Type B pancreatic cell (in vitro differentiated cells): ENCODE measurements around the gene NUSAP1. TPM values are rescaled to one million over a fixed set of nuclear protein-coding genes. Genes with fewer than 3 reads are reported as not detected.
"Not testable (repeated sequence)": the region's sequence is repeated elsewhere in the genome, so short reads cannot be mapped to it uniquely, and the experiment has no call there.

Experiments used
- DNase-seq: peaks from one replicate; pipeline ENCODE4 v3.0.0; 2021; ENCODE audit warnings: mixed read lengths; ENCODE audit not compliant: unreplicated experiment; ENCODE audit errors: extremely low spot score
- H3K27ac Mint-ChIP-seq: 2 replicates; pipeline ENCODE4 v1.8.0; 2021; ENCODE audit warnings: mild to moderate bottlenecking, mixed read lengths
- H3K27me3 Mint-ChIP-seq: 2 replicates; pipeline ENCODE4 v1.8.0; 2021; ENCODE audit warnings: mixed read lengths
- H3K36me3 Mint-ChIP-seq: 2 replicates; pipeline ENCODE4 v1.8.0; 2021; ENCODE audit warnings: mixed read lengths
- H3K4me1 Mint-ChIP-seq: one replicate; pipeline ENCODE4 v1.8.0; 2021; ENCODE audit warnings: mixed read lengths; ENCODE audit not compliant: unreplicated experiment
- H3K4me3 Mint-ChIP-seq: 2 replicates; pipeline ENCODE4 v1.8.0; 2021; ENCODE audit warnings: mild to moderate bottlenecking, mixed read lengths
- H3K9me3 Mint-ChIP-seq: 2 replicates; pipeline ENCODE4 v1.8.0; 2021; ENCODE audit warnings: mixed read lengths
- CTCF ChIP-seq: fragments of 200-600 bp; sonication (generic); conservative IDR thresholded peaks from 2 replicates; pipeline ENCODE4 v1.5.0; 2021; ENCODE audit warnings: antibody characterized with exemption, mild to moderate bottlenecking
- long read RNA-seq: library from polyadenylated mRNA; unstranded; transcript quantifications from one replicate; pipeline ENCODE4 v2.0.0, GENCODE V29; 2020
- total RNA-seq: library from RNA; stranded (reverse); gene quantifications from 2 replicates; pipeline ENCODE4 v1.2.1, GENCODE V29; 2021; ENCODE audit warnings: low replicate concordance

Gene NUSAP1, protein sequence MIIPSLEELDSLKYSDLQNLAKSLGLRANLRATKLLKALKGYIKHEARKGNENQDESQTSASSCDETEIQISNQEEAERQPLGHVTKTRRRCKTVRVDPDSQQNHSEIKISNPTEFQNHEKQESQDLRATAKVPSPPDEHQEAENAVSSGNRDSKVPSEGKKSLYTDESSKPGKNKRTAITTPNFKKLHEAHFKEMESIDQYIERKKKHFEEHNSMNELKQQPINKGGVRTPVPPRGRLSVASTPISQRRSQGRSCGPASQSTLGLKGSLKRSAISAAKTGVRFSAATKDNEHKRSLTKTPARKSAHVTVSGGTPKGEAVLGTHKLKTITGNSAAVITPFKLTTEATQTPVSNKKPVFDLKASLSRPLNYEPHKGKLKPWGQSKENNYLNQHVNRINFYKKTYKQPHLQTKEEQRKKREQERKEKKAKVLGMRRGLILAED
- 38.8 and 113 TPM in 2 replicates for total RNA-seq
- long read RNA-seq, transcript NUSAP1-202 (11 exons, 2,274 nt) = minor isoform, 14 of 78 reads
- long read RNA-seq, transcript NUSAP1-201 (11 exons, 2,409 nt) = minor isoform, 9 of 78 reads
- long read RNA-seq, transcript NUSAP1-208 (11 exons, 1,629 nt) = major isoform, 23 of 78 reads
- long read RNA-seq, partial matches to known transcripts = 6 of 78 reads
- long read RNA-seq, other reads (novel, unspliced or antisense) = 21 of 78 reads

DNA sequence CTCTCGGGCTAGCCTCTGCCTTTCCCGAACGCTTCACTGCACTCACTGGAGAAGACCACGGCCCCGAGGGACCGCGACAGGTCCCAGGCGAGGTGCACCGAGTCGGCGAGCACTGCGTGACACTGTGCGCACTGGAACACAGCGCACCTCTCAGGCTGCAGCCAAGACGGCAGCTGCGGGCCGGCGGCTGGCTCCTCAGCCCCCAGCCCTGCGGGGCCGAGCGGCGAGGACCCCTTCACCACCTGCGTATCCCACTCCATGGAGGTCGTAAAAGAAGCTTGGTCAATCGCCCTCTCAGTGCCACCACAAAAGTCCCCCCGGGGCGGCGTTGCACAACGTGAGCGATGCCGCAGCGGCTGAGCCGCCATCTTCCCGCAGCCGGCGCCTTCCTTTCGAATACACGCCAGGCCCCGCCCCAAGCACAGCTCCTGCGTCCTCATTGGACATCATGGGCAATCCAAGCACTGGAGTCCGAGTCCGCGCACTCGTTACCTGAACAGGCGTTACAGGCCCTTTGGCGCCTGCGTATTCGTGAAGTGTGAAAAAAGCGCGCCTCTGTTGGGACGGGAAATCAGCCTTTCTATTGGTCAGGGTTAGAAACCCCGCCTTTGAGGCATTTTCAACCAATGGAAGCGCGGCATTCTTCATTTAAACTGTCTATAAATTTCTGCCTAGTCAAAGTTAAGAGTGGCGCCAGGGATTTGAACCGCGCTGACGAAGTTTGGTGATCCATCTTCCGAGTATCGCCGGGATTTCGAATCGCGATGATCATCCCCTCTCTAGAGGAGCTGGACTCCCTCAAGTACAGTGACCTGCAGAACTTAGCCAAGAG, at the start of gene NUSAP1, which contains the start of gene OIP5:
Gene NUSAP1 (plus strand): TSS at position 688 of the 832 bp plus-strand sequence. CDS start 77 bp downstream, at position 765.
Gene OIP5 (minus strand): TSS at position 398 of the 832 bp plus-strand sequence. CDS start 30 bp downstream, at position 368.
- Mint-ChIP-seq H3K27ac (peak within 1 kb of the TSS; percentile 97), H3K27me3 (no peaks in the 10 kb centered on the region), H3K4me3 (peak within 1 kb of the TSS; percentile 99), H3K36me3 (peaks cover 5% of the 10 kb centered on the region), H3K4me1 (peaks cover 20% of the 10 kb centered on the region), H3K9me3 (no peaks in the 10 kb centered on the region)
- peak; percentile 96 for DNase-seq
- TF ChIP-seq CTCF = peak; percentile 58

DNA sequence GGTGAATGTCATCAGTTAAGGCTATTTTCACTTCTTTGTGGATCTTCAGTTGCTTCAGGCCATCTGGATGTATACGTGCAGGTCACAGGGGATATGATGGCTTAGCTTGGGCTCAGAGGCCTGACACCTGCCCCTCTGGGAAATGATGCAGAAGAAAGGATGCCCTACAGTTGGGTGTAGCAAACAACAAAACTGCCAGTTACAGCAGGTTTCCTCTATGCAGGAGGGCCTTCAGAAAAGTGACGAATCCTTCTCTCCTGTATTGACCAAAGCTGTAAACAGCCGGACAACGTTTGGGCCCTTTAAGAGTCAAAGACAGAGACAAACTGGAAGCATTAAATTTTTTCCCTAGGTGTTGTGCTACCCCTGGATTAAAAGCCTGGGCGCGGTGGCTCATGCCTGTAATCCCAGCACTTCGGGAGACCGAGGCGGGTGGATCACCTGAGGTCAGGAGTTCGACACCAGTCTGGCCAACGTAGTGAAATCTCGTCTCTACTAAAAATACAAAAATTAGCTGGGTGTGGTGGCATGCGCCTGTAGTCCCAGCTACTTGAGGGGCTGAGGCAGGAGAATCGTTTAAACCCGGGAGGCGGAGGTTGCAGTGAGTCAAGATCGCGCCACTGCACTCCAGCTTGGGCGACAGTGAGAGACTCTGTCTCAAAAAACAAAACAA, 49.6 kb upstream of the NUSAP1 start:
- DNase-seq, H3K27me3 Mint-ChIP-seq, H3K9me3 Mint-ChIP-seq: not testable (repeated sequence)
- H3K4me1 Mint-ChIP-seq = peaks cover 21% of the 10 kb centered on the region
- H3K4me3 Mint-ChIP-seq = peak overlapping the region; percentile 100
- peak overlapping the region; percentile 94 for H3K27ac Mint-ChIP-seq
- H3K36me3 Mint-ChIP-seq = peaks cover 33% of the 10 kb centered on the region

- no peaks in the 10 kb centered on the region for H3K27me3 Mint-ChIP-seq
- peak overlapping the region; percentile 100 for H3K4me3 Mint-ChIP-seq
- H3K27ac Mint-ChIP-seq = peak overlapping the region; percentile 94
- peaks cover 36% of the 10 kb centered on the region for H3K36me3 Mint-ChIP-seq
- TF ChIP-seq CTCF = no peak
- H3K9me3 Mint-ChIP-seq = no peaks in the 10 kb centered on the region
- H3K4me1 Mint-ChIP-seq = peaks cover 21% of the 10 kb centered on the region
- DNase-seq = peak; percentile 97
Observed at GRCh38 chr15:41283653-41284426, 48.8 kb upstream of the NUSAP1 start.

- Mint-ChIP-seq H3K9me3 (no peaks in the 10 kb centered on the region), H3K36me3 (peaks cover 33% of the 10 kb centered on the region), H3K27me3 (no peaks in the 10 kb centered on the region), H3K27ac (peak overlapping the region; percentile 94), H3K4me1 (peaks cover 21% of the 10 kb centered on the region), H3K4me3 (peak overlapping the region; percentile 100)
- DNase-seq = no peak
- no peak for TF ChIP-seq CTCF
Observed at GRCh38 chr15:41284427-41285177, 48.1 kb upstream of the NUSAP1 start.

DNA sequence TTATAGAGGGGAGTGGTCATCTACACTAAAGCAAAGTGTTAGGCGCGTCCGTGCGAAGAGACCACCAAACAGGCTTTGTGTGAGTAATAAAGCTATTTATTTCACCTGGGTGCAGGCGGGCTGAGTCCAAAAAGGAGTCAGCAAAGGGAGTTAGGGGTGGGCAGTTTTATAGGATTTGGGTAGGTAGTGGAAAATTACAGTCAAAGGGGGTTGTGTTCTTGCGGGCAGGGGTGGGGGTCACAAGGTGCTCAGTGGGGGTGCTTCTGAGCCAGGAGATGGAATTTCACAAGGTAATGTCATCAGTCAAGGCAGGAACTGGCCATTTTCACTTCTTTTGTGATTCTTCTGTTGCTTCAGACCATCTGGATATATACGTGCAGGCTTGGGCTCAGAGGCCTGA, 47.4 kb upstream of the NUSAP1 start:
- DNase-seq = no peak
- H3K36me3 Mint-ChIP-seq = peaks cover 29% of the 10 kb centered on the region
- H3K9me3 Mint-ChIP-seq = no peaks in the 10 kb centered on the region
- no peaks in the 10 kb centered on the region for H3K27me3 Mint-ChIP-seq
- TF ChIP-seq CTCF = no peak
- peaks cover 21% of the 10 kb centered on the region for H3K4me1 Mint-ChIP-seq
- peak overlapping the region; percentile 100 for H3K4me3 Mint-ChIP-seq
- peak overlapping the region; percentile 94 for H3K27ac Mint-ChIP-seq
